DMS114 treated with DMSO at 0.1 percent for 48 hours (cell line): Measurements from ENCODE around the gene OGA.

ENCODE experiments used
- DNase-seq: peaks from one replicate; lab custom pipeline; 2025; ENCODE audit not compliant: unreplicated experiment; lab: John Stamatoyannopoulos, UW

Gene OGA

DNA sequence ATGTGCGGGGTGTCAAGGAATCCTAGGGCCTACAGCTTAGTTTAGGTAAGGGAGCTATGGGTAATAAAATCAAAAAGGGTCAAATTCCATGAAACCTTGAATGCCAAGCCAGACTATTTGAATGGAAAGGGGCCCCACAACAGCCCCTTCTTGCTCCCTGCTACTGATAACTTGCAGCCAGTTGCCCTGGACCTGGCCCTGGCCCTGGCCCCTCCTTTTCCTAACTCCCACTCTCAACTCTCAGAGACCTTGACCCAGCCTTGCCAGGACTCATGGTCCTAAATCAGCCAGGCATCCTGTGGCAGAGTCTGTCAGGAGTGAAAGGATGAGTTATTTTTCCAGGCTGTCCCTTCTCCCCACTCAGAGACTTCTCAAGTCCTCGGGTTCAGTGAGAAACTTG, 19.5 kb upstream of the OGA start:
- DNase-seq = no peak

DNA sequence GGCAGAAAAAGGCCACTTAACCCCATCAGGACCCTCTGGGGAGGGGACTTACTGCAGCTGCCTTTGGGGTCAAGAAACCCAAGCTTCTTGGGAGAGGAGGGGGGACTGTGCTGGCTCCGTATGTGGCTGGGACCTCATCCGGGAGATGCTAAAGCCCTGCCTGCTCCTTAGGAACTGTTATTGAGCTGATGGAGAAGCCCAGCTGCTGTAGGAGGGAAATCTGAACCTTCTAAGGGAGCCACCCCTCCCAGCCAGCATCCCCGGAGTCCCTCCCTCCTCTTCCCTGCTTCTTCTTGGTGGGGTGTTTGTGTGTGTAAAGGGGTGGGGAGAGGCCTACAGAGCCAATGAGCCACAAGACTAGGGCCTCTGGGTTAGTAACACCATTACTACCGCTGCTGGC, 17.1 kb upstream of the OGA start:
- no peak for DNase-seq

DNA sequence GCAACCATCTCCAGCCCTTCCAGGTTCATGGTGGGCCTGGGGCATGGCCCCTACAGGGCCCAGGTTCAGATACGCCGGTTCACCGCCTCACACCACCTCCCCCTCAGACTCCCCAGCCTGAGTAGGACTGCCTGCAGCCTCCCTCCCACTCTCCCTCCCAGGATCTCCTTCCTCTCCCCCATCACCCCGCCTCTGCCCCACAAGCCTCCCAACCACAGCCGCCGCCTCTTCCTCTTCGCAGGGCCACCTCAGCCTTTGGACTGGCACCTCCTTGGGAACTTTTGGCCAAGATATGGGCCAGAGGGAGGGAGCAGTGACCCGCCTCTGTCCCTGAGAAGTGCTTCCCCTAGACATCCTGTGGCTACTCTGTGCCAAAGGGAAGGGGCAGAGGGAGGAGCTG, 16.1 kb upstream of the OGA start:
- no peak for DNase-seq

DNA sequence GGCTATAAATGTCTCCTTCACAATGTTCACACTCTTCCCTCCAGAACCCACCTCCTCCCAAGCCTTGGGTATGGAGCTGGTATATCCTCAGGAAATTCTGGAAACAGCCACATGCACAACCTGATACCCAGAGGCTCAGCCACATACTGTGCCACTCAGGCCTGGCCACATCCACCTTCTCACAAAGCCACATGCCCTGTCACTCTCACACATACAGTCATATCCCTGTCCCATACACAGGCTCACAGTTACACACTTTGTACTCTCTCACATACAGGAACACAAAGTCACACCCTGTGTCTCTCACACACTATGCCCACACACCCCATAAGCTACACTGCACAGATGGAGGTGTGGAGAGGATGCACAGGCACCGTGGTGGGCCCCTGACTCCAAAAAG, 15.2 kb upstream of the OGA start:
- no peak for DNase-seq

DNA sequence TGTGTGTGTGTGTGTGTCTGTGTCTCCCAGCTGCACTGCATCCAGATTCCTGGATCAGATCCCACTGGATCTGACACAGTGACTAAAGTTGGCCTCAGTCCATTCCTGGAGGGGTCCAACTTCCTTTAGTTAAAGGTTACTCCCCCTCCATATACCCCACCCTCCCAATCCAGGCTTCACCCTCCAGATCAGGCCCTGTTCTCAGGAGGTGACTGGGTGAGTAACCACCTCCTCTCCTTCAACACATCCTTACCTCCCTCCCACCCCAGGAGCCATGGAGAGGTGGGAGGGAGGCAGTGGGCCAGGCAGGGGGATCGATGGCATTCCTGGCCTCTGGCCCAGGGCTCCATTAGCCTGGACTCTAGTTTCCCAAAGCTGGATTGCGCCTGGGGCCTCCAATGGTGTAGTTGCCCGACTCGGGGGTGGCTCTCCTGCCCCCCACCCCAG, 14.1 kb upstream of the OGA start:
- no peak for DNase-seq

DNA sequence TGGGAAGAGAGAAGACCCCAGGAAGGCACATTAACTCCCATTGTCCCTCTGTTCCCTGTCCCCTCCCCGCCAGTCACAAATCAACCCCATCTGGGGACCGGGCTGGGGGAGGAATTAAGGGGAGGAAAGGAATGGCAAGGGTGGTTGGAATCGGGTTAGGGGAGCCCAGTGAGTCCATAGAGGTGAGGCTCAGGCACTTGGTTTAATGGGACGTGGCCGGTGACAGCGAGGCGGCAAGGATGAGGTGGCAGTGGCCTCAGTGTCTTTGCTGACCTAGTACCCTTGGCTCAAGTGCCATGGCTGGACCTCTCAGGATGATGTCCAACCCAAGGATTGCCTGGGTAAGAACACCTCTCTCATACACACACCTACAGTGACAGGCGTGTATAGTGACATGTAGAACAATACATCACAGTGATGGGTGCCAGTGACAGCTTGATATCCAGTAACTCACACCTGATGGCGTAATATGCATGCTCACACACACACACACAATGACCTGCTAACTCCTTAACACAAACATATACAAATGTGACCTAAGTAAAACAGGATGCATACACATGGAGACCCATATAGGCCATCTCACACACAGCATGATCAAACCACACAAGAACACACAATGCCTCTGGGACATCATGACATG, 13.0 kb upstream of the OGA start:
- no peak for DNase-seq

DNA sequence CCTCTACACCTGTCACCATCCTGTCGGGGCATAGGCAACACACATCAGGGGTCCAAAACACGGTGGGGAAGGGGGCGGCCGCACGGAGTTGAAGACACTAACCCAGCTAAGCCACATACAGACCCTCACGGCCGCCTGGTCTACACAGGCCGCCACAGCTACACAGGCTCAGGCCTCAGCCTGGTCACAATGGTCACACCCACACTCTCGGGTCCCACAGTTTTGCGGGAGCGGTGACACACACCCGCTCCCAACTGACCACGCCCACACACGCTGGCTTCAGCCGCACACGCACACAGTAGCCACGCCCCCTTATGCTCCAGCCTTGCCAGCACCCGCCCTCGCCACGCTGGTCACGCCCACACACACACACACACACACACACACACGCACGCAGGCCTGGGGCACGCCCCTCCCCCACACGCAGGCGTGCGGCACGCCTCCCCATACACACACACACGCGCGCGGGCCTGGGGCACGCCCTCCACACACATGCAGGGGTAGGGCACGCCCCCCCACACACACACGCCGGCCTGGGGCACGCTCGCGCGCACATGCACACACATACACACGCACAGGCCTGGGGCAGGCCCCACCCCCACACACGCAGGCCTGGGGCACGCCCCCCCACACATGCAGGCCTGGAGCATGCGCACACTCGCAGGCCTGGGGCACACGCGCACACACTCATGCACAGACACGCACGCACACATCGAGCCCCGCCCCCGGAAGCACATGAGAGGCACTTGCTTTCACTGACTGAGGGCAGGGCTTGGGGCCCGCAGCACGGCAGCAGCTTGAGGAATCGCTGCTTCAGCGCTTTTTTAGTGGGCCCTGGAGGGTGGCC, 12.3 kb upstream of the OGA start:
- peak; percentile 71 for DNase-seq

DNA sequence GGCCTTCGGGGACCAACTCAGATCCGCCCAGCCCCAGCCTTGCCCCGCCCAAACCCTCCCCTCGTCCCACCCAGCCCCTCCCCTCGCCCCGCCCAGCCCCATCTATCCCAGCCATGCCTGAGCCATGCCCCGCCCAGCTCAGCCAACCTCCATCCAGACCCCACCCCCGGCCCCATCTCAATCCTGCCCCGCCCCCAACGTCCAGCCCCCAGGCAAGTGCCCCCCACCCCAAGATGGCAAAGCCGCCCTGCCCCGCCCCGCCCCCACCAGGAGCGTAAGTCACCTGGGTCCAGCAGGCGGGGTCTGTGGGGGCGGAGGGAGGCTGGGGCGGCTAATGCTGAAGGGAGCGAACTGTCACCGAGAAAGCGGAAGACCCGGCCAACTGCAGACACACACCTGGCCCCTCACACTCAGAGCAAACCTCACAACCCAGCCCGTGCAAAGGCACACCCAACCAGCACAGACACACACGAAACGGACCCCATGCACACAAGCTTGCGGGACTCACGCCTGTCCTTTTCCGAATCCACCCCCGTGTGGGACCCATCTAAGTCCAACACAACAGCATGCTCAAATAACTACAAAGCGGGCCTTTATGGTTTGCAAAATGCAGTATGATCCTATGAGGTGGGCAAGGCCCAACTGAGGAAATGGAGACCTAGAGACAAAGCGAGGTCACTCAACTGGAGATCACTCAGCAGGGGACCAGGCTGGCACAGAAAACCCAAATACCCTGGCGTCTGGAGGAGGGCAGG, 11.5 kb upstream of the OGA start:
- no peak for DNase-seq

DNA sequence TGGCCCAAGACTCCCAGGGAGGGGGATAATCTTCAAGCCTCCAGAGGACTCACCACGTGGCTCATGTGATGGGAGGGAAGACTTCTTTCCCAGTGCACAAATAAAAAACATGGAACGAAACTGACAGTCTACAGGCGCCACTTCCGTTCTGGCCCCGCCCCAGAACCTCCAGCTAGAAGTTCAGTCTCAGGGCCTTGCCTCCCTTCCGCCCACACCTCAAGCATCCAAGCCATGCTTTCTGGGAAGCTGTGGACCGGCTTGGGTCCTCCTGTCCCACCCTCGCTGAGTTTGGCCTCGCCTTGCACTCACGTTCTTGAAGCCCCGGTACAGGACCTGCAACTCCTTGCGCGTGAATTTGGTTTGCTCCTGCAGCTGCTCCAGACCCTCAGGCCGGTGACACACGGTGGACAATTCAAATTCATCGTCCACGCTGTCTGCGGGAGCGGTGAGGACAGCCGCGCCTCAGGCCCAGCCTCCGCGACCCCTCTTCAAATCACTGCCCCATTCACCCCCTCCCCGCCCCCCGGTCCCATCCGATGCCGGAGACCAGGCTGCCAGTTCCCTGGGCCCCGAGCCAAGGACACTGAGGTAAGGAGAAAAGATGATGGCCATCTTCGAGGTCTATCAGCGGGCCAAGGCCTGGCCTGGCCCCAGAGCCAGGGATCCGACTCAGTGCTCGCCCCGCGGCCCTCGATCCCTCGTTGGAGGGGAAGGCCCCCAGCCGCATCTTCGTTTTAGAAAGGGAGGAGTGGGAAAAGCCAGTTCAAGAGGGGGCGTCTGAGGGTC, 10.7 kb upstream of the OGA start:
- no peak for DNase-seq

DNA sequence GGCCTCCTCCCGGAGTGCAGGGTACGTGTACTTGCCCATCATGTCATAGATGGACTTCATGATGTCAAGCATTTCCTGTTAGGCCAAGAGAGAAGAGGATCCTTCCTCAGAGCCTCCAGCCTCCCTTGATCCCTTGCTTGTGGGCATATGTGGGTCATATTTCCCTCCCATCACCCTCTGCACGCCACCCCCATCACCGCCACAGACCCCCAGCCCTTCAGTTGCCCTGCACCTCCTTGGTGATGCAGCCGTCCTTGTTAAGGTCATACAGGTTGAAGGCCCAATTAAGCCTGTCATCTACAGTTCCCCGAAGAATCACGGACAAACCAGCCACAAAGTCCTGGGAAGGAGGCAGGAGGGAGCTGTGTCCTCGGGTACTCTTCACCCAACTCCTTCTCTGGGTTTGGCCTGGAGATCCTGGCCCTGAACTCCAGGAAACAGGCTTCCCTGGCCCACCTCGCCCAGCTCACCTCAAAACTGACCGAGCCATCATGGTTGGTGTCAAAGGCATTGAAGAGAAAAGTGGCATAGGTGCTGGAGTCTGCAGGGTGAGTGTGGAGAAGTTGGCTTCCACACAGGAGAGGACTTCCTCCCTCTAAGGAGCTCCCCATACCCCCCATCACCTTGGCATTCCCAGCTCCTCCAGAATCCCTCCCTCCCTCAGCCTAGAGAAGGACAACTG, 9.8 kb upstream of the OGA start:
- DNase-seq = no peak

DNA sequence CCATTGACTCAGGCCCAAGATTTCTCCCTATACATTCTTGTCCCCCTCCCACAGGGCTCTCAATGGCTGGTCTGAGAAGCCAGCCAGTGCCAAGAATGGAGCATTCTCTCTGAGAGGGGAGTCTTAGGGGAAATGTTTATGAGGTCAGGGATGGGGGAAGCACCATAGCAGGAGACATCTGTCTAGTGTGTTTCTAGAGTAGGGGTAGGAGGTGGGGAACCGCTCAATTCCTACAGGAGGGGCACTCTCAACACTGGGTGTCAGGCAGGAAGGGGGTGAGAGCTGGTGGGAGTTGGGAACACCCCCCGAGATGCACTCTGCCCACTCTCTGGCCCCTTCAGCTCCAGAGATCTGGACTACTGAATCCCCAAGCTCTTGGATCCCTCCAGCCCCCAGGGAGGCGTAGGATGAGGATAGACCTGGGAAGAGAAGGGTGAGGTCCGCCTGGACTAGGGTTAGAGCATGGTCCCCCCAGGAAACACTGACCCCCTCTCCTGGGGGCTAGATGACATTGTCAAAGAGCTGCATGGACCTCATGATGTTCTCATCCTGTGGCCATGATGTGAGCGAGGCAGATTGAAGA, 8.7 kb upstream of the OGA start:
- no peak for DNase-seq

DNA sequence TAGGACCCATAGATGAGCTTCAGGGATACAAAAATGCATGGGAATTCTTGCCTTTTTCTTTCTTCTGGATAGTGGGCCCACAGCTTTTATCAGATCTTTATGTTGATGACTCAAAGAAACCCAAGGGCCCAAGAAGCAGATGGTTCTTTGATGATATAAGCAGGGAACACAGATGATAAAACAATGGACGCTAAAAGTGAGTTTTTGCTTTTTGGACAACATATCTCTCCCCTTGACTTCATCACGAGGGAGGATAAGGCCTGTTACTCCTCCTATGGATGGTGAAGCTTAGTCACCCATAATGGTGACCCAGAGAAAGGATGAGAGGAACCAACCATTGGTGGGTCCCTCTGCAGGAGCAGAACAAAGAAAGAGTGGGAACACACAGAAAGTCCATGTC, 6.5 kb upstream of the OGA start:
- no peak for DNase-seq

DNA sequence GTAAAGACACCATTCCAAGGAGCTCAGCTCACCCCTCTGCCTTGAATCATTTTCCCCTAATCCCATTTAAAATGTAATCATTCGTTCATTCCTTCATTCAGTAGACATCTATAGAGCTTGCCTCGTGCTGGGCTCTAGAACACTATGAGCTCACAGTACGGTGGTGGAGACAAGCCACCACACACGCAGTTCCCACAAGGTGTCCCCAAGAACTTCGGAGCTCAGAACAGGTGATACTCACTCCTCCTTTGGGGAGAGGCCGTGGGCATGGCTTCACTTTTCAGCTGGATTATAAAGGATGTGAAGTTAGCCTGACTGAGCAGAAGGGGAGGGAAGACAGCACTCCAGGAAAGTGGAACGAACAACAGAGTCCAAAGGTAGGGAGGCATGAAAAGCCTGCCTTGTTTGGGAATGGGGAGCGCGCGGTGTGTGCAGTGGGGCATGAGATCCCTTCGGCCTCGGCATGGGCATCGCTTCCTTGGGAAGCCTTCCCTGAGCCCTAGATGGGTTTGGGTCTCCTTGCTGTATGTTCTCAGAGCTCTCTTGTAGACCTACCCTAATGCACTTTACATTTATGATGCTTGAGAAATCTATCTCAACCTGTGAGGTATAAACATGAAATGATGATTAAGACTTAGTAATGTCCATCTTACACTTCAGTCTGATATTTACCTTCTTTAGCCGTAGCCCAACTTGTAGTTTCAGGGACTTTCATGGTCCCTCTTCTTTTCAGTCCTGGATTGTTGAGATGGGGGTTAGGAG, 809 bp upstream of the OGA start:
- DNase-seq = no peak

DNA sequence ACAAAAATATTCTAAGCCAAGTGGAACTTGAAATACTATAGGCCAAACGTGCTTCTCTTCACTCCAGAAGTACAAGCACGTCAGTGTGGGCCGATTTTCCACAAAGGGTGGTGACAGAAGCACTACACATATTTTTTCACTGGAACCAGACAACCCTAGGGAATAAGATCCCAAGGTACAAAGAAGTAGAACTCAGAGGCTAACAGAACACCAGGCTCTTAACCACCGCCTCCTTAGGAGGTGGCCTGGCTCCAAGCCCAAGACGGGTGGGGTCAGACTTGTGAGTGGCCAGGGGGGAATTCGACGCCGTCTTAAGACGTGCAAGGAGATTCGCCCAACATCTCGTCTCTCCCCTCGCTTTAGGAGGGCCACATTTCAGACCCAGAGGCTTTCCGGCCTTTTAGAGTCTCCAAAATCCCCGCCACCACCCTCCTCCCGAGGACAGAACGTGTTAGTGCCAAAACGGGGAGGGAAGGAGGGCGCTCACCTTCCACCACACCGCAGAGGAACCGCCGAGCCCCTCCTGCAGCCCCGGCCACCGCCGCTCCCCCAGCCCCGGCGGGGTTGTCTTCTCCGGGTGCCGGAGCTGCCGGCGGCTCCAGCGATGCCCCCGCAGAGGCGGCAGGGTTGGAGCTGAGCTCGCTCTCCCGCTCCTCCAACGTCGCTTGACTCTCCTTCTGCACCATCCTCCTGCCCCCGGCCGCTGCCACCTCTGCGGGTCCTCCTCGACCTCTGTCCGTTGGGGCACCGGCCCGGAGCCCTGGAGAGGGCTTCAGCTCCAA, 716 bp downstream of the OGA start:
- DNase-seq = peak; percentile 71

DNA sequence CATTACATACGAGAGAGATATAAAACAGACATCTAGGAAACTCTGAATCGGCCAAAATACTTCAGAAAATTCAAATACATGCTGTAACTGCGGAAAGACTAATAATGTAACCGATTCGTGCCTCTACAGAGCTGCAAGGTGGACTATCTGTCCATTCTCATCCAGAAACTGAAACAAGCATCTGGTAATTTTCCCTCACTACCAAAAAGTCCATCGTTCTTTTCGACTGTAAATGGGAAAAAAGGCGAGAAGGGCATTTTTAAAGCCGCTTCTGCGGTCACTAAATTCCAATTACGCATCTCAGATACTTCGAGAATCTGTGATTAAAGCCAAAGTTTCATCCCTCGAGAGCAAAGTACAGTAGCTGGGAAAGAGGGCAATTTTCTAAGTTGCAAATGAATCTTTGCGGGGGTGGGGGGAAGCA, 1.3 kb downstream of the OGA start:
- DNase-seq = no peak

DNA sequence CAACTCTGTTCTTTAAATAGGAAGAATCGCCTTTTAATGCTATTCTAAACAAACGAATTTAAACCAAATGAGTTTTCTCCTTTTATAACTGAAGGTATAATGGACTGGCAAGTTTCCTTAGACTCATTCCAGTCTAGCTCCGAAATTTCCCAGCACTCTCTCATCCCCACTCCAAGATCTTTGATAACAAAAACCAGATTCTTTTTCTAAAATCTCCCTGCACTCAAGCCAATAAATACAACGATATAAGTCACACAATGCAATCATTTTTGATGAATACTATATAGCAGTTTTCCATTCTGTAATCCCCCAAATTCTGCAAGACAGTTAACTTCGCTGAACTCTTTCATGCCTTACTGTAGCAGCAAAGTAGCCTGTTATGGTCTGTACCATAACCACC, 1.9 kb downstream of the OGA start:
- no peak for DNase-seq

DNA sequence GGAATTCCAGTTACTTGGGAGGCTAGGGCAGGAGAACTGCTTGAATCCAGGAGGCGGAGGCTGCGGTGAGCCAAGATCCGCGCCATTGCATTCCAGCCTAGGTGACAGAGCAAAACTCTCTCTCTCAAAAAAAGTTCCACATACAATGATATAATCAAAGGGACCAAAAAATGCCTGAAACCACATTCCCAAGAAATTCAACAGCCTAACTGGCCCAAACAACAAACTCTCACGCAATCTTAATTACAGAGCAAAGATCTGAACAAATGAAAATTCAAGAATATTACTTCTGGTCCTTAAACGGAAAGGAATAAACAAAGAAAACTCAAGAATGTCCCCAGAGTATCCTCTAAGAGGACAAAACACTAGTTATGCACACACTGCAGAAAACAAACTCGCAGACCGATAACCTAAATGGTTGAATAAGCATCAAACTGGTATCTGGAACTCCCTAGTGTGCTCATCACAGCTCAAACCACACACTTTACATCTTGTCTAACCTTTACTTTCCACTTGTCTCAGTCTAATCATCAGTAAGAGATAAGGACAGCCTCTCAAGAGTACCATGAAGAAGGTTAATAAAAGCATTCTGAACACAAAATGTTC, 3.7 kb downstream of the OGA start:
- no peak for DNase-seq

DNA sequence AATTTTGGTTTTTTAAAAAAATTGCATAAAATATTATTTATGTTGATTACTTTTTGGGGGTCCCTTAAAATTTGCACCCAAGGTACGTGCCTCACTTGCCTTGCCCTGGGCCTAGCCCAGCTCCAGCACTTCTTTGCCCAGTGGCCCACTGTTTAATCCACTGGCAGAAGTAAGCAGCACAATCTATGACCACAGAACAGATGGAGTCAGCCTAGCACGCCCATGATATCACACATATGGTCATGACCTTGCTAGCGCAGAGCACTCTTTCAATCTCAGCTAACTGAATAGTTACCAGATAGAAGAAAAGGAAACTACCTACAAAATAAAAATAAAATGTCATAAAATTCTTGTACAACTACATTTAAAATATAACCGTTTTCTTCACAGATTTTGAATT, 5.6 kb downstream of the OGA start:
- no peak for DNase-seq
